Ramos (cell line): Measurements from ENCODE around the gene CLC.
"Not testable (repeated sequence)": the region's sequence is repeated elsewhere in the genome, so short reads cannot be mapped to it uniquely, and the experiment has no call there.

Source experiments
- in situ Hi-C: fragments of 300-500 bp; cut with MboI; formaldehyde crosslinking; loops from one replicate; pipeline ENCODE4 v1.14.3; 2022; ENCODE audit warnings: low sequenced_read_pairs; ENCODE audit not compliant: unreplicated experiment

The CLC gene

DNA sequence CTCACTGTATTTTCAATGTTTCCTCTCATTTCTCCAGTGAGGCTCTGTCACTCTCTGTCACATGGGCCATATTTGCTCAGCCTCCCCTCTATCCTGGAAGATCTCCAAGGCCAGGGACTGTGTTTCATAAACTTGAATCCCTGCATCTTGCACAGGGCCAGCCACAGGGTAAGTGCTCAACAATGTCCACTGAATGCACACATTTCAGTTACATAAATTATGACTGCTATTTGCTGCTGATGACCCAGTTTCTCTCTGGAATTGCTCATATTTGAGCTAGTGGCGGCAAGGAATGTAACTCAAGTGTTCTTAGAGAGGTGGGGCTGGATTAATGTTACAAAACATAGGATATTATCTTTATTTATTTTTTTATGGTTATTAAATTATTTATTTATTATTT is 6.1 kb downstream of the CLC start:
- in situ Hi-C loops: no loop called here

GRCh38 chr19:39729594-39729993 is 8.2 kb downstream of the CLC start:
- in situ Hi-C loops: no loop called here

- in situ Hi-C loops: no loop called here
These were observed 9.8 kb downstream of the CLC start for GRCh38 chr19:39728040-39728439.

- in situ Hi-C loops: no loop called here
These were observed 10.6 kb downstream of the CLC start for GRCh38 chr19:39727070-39727800.

- in situ Hi-C loops: no loop called here
These were observed 11.8 kb downstream of the CLC start for GRCh38 chr19:39725995-39726394.

GRCh38 chr19:39720144-39720543 is 17.7 kb downstream of the CLC start:
- in situ Hi-C loops: not testable (repeated sequence)

DNA sequence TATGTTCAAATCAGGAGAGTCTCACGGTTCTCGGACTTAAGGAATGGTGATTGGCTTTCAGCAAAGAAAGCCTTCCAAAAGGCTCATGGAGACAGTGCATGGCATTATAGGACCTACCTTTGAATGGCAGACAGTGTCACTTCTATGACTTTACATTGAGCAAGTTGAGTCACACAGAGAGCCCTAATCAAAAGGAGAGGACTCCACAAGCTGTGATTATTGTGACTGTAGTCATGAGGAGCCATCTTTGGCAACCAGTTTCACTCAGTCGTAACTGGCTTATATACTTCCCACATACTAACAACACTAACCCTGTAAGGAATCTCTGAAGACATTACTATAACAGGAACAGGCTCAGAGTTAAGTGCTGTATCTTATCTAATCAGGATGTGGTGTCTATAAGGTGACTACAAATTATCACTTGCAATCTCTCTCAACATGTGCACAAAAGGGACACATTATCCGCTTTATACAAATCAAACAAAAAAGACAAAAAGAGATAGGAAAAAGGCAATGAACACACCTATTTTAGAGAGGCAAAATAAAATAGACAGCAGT is 27.4 kb downstream of the CLC start:
- in situ Hi-C loops: no loop called here

- in situ Hi-C loops: no loop called here
These were observed 28.6 kb downstream of the CLC start for GRCh38 chr19:39709026-39709872.

DNA sequence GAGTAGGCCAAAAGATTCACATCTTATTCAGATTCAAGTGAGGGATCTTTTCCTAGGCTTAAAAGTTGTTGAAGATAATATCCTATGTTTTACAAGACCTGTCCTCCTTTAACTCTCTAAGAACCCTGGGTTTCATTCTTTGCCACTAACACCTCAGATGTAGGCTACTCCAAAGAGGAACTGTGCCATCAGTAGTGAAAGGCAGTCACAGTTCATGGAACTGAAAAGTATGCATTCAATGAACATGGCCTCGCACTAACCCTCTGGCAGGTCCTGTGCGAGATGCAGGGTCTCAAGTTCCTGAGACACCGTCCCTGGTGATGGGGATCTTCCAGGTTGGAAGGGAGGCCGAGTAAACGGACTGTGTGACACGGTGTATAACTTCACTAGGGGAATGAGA is 29.2 kb downstream of the CLC start:
- in situ Hi-C loops: no loop called here

GRCh38 chr19:39705578-39706188 is 32.1 kb downstream of the CLC start:
- in situ Hi-C loops: no loop called here

DNA sequence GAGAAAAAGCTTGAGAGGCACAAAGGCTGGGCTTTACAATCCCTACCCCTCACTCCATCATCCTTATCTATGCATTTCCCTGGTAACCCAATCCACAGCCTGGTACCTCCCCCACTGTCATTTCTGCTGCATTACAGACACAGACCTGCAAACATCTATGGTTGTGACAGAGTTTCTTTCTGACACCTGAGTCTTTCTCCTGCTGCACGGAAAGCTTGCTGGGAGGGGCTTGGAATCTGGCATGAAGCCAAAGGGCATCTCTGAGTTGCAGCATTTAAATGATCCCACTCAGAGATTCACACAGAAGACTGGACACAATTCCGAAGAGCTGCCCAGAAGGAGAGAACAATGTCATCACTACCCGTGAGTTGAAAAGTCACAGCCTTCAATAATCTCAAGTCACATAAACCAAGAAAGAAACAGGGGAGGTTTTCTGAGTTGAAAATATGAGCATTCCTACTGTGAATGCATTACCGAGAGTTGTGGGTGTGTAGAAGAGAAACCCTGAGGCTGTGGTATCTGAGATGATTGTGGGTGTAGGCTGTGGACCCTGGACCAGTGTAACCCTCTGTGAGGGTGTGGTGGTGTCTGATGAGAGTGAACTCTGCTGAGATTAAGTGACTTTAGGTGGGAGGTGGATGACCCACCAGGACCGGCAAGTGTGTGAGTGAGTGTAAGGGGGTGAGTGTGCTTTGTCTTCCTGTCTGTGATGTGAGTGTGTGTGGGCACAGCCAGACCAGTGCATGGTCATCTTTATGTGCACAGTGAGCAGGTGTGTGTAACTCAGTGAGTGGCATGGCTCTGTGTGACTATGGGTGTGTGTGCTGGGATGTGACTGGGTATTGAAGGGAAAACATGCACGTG is 33.4 kb downstream of the CLC start, which contains the start of gene LGALS14:
Gene LGALS14 (plus strand): TSS at position 301 of the 864 bp plus-strand sequence. CDS start 48 bp downstream, at position 349.
- in situ Hi-C loops: no loop called here

DNA sequence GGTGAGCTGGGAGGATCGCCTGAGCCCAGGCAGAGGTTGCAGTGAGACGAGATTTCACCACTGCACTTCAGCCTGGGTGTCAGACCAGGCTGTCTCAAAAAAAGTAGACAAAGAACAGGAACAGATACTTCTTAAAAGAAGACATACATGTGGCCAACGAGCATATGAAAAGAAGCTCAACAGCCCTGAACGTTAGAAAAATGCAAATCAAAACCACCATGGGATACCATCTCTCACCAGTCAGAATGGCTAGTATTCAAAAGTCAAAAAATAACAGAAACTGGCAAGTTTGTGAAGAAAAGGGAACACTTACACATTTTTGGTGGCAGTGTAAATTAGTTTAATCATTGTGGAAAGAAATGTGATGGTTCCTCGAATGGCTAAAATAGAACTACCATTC is 36.5 kb downstream of the CLC start:
- in situ Hi-C loops: no loop called here

DNA sequence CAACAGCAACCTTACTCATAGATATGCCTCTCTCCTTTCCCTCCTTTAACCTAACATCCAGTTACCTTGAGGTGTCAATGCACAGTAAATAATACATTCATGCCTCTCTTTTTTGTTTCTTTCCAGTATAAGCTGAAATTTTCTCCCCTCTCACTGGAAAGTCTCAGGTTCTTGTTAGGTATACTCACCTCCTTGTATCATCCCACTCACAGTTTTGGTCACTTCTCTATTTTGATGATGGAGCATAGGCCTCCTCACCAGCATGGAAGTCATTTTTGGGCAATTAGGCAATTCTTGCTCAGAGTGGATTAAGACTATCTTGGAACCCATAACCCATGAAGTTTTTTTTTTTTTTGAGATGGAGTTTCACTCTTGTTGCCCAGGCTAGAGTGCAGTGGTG is 39.3 kb downstream of the CLC start:
- in situ Hi-C loops: no loop called here

DNA sequence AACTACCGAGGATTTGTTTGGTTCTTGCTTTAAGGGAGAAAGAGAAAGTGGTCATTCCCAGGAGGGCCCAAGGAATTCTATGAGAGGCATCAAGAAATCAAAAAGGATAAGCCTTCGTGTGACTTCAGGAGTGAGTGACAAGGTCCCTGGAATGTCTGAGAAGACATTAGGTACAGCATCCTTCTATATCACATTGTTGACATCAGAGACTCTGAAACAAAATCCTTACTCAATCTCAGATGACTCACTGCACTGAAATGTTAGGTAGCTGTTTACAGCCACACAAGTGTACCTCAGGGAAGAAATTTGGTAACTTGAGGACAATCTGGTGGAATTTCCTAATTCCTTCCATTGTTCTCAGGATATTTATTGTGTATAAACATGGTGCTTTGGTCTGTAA is 41.4 kb downstream of the CLC start:
- in situ Hi-C loops: no loop called here

GRCh38 chr19:39695759-39696158 is 42.1 kb downstream of the CLC start:
- in situ Hi-C loops: no loop called here

DNA sequence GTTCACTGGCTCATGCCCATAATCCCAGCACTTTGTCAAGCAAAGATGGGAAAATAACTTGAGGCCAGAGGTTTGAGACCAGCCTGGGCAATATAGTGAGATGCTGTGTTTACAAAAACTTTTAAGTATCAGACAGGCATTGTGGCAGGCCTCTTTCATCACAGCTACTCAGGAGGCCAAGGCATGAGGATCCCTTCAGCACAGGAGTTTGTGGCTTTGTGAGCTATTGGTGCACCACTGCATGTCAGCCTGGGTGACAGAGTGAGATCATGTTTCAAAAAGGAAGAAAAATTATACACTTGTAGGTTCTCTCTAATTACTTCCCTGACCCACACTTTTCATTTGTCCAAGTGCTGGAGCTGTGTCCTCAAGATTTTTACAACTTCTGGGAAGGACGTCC is 45.0 kb downstream of the CLC start:
- in situ Hi-C loops: no loop called here

- in situ Hi-C loops: no loop called here
These were observed 45.7 kb downstream of the CLC start for GRCh38 chr19:39692166-39692565.

DNA sequence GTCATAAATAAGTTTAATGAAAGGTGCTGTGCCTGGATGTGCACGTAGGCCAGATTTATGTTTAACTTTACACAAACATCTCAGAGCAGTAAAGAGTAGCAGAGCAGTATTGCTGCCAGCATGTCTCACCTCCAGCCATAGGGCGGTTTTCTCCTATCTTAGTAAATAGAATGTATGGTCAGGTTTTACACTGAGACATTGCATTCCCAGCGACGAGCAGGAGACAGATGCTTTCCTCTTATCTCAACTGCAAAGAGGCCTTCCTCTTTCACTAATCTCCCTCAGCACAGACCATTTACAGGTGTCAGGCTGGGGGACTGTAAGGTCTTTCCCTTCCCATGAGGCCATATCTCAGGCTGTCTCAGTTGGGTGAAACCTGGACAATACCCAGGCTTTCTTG is 49.2 kb downstream of the CLC start:
- in situ Hi-C loops: not testable (repeated sequence)

- in situ Hi-C loops: no loop called here
These were observed 51.1 kb downstream of the CLC start for GRCh38 chr19:39686739-39687138.

DNA sequence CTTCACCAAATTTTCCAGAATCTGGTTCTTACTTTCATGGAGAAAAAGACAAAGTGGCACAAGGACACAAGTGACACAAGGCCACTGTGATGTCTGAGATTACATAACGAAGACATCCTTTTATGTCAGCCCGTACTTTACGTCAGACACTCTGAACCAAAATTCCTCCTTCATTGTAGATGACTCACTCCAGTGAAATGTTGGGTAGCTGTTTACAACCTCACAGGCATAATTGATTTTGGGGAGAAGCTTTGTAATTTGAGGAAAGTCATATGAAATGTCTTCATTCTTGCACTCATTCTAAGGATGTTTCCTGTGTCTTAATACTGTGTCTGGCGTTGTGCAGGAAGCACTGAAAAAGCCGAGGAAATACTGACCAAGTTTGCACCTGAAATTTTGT is 53.6 kb downstream of the CLC start:
- in situ Hi-C loops: no loop called here
